ENCODE results near the gene ZFYVE28.

GRCh38 chr4:2365913-2366210 is 52.6 kb downstream of the ZFYVE28 start:
- TF ChIP-seq EP300 (IDR thresholded peaks at IDR 0.05; ENCODE audit: borderline replicate concordance), result no peak
- TF ChIP-seq MAX (IDR thresholded peaks at IDR 0.05), result no peak
- no peak for TF ChIP-seq TCF12 (IDR thresholded peaks at IDR 0.05; ENCODE audit: low read depth)
- no peak for TF ChIP-seq RAD21 (IDR thresholded peaks at IDR 0.05; ENCODE audit: low read depth)
- no peak for TF ChIP-seq REST (IDR thresholded peaks at IDR 0.05; ENCODE audit: low read depth)
